IPS DF 6.9 (cell line): ENCODE data around the gene RTN4.

Experiments
- DNase-seq: peaks from one replicate; pipeline ENCODE4 v3.0.0-alpha.2; 2013; ENCODE audit warnings: low read depth, low spot score
- H3K27ac ChIP-seq: one replicate; pipeline ENCODE4 v1.5.1; 2013; ENCODE audit warnings: low read length, control low read depth
- H3K27me3 ChIP-seq: 2 replicates; pipeline ENCODE4 v1.6.1; 2013; ENCODE audit warnings: mild to moderate bottlenecking, low read length; ENCODE audit not compliant: control insufficient read depth, insufficient read depth
- H3K36me3 ChIP-seq: 2 replicates; pipeline ENCODE4 v1.6.1; 2013; ENCODE audit warnings: low read length; ENCODE audit not compliant: control insufficient read depth, insufficient read depth
- H3K4me1 ChIP-seq: 2 replicates; pipeline ENCODE4 v1.6.1; 2013; ENCODE audit warnings: low read length; ENCODE audit not compliant: control insufficient read depth, insufficient read depth
- H3K4me3 ChIP-seq: 2 replicates; pipeline ENCODE4 v1.5.1; 2013; ENCODE audit warnings: mild to moderate bottlenecking, low read length
- H3K9me3 ChIP-seq: 2 replicates; pipeline ENCODE4 v1.6.1; 2013; ENCODE audit warnings: low read length, inconsistent platforms; ENCODE audit not compliant: control insufficient read depth, insufficient read depth
- WGBS: extraction: QIAGEN DNeasy Blood & Tissue Kit; methylation state at CpG from one replicate; pipeline ENCODE4 v1.1.7; 2013; ENCODE audit warnings: mixed read lengths, missing lambda C conversion rate; ENCODE audit not compliant: insufficient read length, insufficient coverage; 5-methylcytosine and 5-hydroxymethylcytosine counted together

RTN4 gene

GRCh38 chr2:55019526-55020258 is 30.6 kb downstream of the RTN4 start:
- no peaks in the 10 kb centered on the region for H3K27me3 ChIP-seq
- DNase-seq: no peak
- H3K36me3 ChIP-seq: no peaks in the 10 kb centered on the region
- H3K4me3 ChIP-seq: no peak overlapping the region
- peaks cover 6% of the 10 kb centered on the region; the same call in 1 of the 2 replicates for H3K4me1 ChIP-seq
- H3K9me3 ChIP-seq: no peaks in the 10 kb centered on the region
- no peak overlapping the region for H3K27ac ChIP-seq
- no CpG with 5 or more reads among the region's 5 CpGs for WGBS

GRCh38 chr2:55018619-55019018 is 31.6 kb downstream of the RTN4 start:
- H3K27me3 ChIP-seq: no peaks in the 10 kb centered on the region
- no peak overlapping the region for H3K27ac ChIP-seq
- WGBS: no CpG with 5 or more reads among the region's 1 CpG
- DNase-seq: no peak
- peaks cover 6% of the 10 kb centered on the region; the same call in 1 of the 2 replicates for H3K4me1 ChIP-seq
- no peaks in the 10 kb centered on the region for H3K36me3 ChIP-seq
- no peak overlapping the region for H3K4me3 ChIP-seq
- H3K9me3 ChIP-seq: no peaks in the 10 kb centered on the region

GRCh38 chr2:55017880-55018279 is 32.4 kb downstream of the RTN4 start:
- Histone ChIP-seq H3K4me3 (no peak overlapping the region), H3K27ac (no peak overlapping the region), H3K36me3 (no peaks in the 10 kb centered on the region), H3K4me1 (peaks cover 7% of the 10 kb centered on the region; the same call in 1 of the 2 replicates), H3K27me3 (no peaks in the 10 kb centered on the region), H3K9me3 (no peaks in the 10 kb centered on the region)
- no CpG with 5 or more reads among the region's 3 CpGs for WGBS
- DNase-seq: no peak

- Histone ChIP-seq H3K4me3 (no peak overlapping the region), H3K27me3 (no peaks in the 10 kb centered on the region), H3K27ac (no peak overlapping the region), H3K36me3 (no peaks in the 10 kb centered on the region), H3K9me3 (no peaks in the 10 kb centered on the region), H3K4me1 (peaks cover 7% of the 10 kb centered on the region; the same call in 1 of the 2 replicates)
- DNase-seq: no peak
- no CpG with 5 or more reads among the region's 3 CpGs for WGBS
Measured at GRCh38 chr2:55017428-55017827, 32.8 kb downstream of the RTN4 start.

GRCh38 chr2:55014962-55015939 is 35.0 kb downstream of the RTN4 start:
- DNase-seq: no peak
- no peak overlapping the region for H3K4me3 ChIP-seq
- H3K9me3 ChIP-seq: no peaks in the 10 kb centered on the region
- no peak overlapping the region for H3K27ac ChIP-seq
- no CpG with 5 or more reads among the region's 6 CpGs for WGBS
- H3K27me3 ChIP-seq: no peaks in the 10 kb centered on the region
- no peaks in the 10 kb centered on the region for H3K36me3 ChIP-seq
- peaks cover 4% of the 10 kb centered on the region; the same call in 1 of the 2 replicates for H3K4me1 ChIP-seq

GRCh38 chr2:55013936-55014335 is 36.3 kb downstream of the RTN4 start:
- peaks cover 7% of the 10 kb centered on the region; the same call in 1 of the 2 replicates for H3K4me1 ChIP-seq
- no peak for DNase-seq
- no peaks in the 10 kb centered on the region for H3K36me3 ChIP-seq
- no peaks in the 10 kb centered on the region for H3K27me3 ChIP-seq
- H3K27ac ChIP-seq: no peak overlapping the region
- no peak overlapping the region for H3K4me3 ChIP-seq
- WGBS: no CpG with 5 or more reads among the region's 1 CpG
- H3K9me3 ChIP-seq: no peaks in the 10 kb centered on the region

GRCh38 chr2:55012672-55013484 is 37.4 kb downstream of the RTN4 start:
- no peak overlapping the region for H3K27ac ChIP-seq

GRCh38 chr2:55011831-55012671 is 38.2 kb downstream of the RTN4 start:
- no peaks in the 10 kb centered on the region for H3K36me3 ChIP-seq
- WGBS: no CpG with 5 or more reads among the region's 6 CpGs
- DNase-seq: no peak
- H3K27ac ChIP-seq: no peak overlapping the region
- H3K9me3 ChIP-seq: no peaks in the 10 kb centered on the region
- H3K4me3 ChIP-seq: no peak overlapping the region
- H3K27me3 ChIP-seq: no peaks in the 10 kb centered on the region
- H3K4me1 ChIP-seq: peaks cover 4% of the 10 kb centered on the region; the same call in 1 of the 2 replicates

More at GRCh38 chr2:55012672-55013484, 37.4 kb downstream of the RTN4 start:
- Histone ChIP-seq H3K4me1 (peaks cover 4% of the 10 kb centered on the region; the same call in 1 of the 2 replicates), H3K4me3 (no peak overlapping the region), H3K36me3 (no peaks in the 10 kb centered on the region), H3K9me3 (no peaks in the 10 kb centered on the region), H3K27me3 (no peaks in the 10 kb centered on the region)
- DNase-seq: no peak
- WGBS: no CpG with 5 or more reads among the region's 2 CpGs

- no CpG with 5 or more reads among the region's 2 CpGs for WGBS
- Histone ChIP-seq H3K4me3 (no peak overlapping the region), H3K36me3 (no peaks in the 10 kb centered on the region), H3K4me1 (peaks cover 5% of the 10 kb centered on the region; the same call in 1 of the 2 replicates), H3K27me3 (no peaks in the 10 kb centered on the region), H3K9me3 (no peaks in the 10 kb centered on the region), H3K27ac (no peak overlapping the region)
- no peak for DNase-seq
Measured at GRCh38 chr2:55010915-55011314, 39.3 kb downstream of the RTN4 start.
